ENCODE results near the gene MROH2A. TPM values are rescaled to one million over a fixed set of nuclear protein-coding genes. Genes with fewer than 3 reads are reported as not detected.

Gene MROH2A
- total RNA-seq, 1 donor from 2014 or later: not detected

DNA sequence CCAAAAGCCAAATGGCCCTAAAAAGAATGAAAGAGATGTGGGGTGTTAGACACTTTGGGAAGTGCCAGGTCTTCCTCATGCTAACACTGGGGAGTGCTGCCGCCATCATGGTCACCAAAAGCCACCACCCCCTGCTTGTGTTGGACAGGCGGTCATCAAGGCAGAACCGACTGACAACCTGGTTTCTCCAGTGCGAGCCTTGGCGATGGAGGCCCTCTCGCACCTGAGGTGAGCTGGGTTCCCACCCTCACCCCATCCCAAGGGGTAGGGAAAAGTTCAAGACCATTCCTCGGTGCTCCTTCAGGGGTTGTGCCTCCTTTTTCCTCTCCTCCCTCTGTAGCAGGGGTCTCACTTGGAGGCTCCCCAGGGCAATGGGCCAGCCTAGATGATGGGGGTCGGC, 33.6 kb downstream of the MROH2A start:
- Histone ChIP-seq H3K9me3 (no peaks in the 10 kb centered on the region), H3K4me1 (no peaks in the 10 kb centered on the region), H3K27me3 (no peaks in the 10 kb centered on the region), H3K36me3 (no peaks in the 10 kb centered on the region), H3K4me3 (no peak overlapping the region), H3K27ac (no peak overlapping the region)
- TF ChIP-seq POLR2AphosphoS5 (IDR thresholded peaks at IDR 0.05; ENCODE audit: insufficient read depth in 1 of 2, low read depth in 1 of 2): no peak
- no peak for TF ChIP-seq POLR2A (IDR thresholded peaks at IDR 0.05)
- TF ChIP-seq, protein P1, sequence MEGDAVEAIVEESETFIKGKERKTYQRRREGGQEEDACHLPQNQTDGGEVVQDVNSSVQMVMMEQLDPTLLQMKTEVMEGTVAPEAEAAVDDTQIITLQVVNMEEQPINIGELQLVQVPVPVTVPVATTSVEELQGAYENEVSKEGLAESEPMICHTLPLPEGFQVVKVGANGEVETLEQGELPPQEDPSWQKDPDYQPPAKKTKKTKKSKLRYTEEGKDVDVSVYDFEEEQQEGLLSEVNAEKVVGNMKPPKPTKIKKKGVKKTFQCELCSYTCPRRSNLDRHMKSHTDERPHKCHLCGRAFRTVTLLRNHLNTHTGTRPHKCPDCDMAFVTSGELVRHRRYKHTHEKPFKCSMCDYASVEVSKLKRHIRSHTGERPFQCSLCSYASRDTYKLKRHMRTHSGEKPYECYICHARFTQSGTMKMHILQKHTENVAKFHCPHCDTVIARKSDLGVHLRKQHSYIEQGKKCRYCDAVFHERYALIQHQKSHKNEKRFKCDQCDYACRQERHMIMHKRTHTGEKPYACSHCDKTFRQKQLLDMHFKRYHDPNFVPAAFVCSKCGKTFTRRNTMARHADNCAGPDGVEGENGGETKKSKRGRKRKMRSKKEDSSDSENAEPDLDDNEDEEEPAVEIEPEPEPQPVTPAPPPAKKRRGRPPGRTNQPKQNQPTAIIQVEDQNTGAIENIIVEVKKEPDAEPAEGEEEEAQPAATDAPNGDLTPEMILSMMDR (IDR thresholded peaks at IDR 0.05): no peak
- intact Hi-C loops (cut with DNase I): no loop called here
- no peak for DNase-seq (ENCODE audit: extremely low spot score in 2 of 2)

DNA sequence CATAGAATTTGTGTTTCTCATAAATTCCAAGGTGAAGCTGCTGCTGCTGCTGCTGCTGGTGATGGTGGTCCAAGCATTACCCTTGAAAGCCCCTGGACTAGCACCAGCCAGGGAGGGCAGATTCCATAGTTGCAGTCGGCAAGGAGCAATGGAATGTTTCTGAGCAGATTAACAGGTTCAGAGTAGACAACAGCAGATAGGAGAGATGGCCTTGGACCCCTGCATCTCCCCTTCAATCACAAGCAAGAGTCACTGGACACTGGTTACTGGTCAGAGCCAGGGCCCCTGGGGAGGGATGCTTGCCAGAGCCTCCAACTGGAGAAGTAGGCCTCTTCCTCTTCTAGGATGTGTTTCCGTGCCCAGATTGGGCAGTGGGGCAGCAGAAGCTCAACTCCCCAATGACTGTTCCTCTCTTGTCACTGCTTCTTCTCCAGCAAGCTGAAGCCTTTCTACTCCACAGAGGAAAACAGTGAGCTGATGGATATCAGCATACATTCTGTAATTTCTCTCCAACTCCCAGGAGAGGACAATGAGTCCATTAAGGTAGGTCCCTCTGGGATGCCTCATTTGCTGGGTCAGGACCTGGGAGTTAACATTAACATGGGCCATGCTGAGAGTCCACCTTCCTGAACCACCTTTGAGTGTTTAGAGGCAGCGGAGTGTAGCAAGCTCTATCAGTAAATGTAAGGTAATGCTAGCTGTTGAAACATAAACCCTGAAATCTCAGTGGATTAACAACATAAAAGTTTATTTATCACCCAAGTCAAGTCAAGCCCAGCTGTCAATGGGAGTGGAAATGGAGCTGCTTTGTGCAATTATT, 35.3 kb downstream of the MROH2A start:
- H3K36me3 ChIP-seq: no peaks in the 10 kb centered on the region
- intact Hi-C loops (cut with DNase I): no loop called here
- no peaks in the 10 kb centered on the region for H3K4me1 ChIP-seq
- TF ChIP-seq POLR2A (IDR thresholded peaks at IDR 0.05) (no peak), POLR2AphosphoS5 (IDR thresholded peaks at IDR 0.05; ENCODE audit: insufficient read depth in 1 of 2, low read depth in 1 of 2) (no peak)
- TF ChIP-seq, protein P1 (IDR thresholded peaks at IDR 0.05): no peak
- H3K27me3 ChIP-seq: no peaks in the 10 kb centered on the region
- no peak overlapping the region for H3K4me3 ChIP-seq
- DNase-seq (ENCODE audit: extremely low spot score in 2 of 2): no peak
- H3K9me3 ChIP-seq: no peaks in the 10 kb centered on the region
- no peak overlapping the region for H3K27ac ChIP-seq

DNA sequence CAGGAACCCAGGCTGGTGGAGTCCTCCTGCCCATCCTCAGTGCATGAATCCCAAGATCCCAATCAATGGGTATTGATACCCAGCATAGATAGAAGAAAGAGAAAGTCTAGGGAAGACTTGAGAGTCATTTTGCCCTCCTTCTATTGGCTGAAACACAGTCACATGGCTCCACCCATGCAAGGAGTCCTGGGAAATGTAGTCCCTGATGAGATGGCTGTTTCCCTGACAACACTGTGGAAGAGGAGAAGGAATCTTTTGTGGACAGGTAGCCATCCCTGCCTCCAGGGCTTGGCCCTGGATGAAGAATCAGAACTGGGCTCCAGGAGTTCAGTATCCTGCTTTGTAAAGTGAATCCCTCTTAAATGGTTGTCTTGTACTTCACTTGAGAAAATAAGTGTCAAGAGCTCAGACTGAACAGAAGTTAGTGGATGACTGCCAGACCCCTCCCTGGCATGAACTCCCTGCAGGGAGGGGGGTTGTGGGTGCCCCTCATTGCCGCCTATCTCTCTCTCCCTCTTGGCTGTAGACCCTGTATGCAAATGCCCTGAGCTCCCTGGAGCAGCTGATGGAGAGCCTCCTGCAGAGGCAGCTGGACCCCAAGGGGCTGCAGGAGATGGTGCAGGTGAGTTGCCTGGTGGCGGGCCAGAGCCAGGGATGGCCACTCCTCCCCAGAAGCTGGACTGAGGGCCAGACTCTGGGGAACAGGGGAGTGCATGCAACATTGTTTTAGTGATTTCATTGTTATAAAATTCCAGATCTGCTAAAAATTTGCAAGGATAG, 36.1 kb downstream of the MROH2A start:
- DNase-seq (ENCODE audit: extremely low spot score in 2 of 2): no peak
- Histone ChIP-seq H3K27ac (no peak overlapping the region), H3K27me3 (no peaks in the 10 kb centered on the region), H3K4me3 (no peak overlapping the region), H3K4me1 (no peaks in the 10 kb centered on the region), H3K9me3 (no peaks in the 10 kb centered on the region), H3K36me3 (no peaks in the 10 kb centered on the region)
- TF ChIP-seq, protein P1 (IDR thresholded peaks at IDR 0.05): no peak
- TF ChIP-seq POLR2A (IDR thresholded peaks at IDR 0.05): no peak
- no peak for TF ChIP-seq POLR2AphosphoS5 (IDR thresholded peaks at IDR 0.05; ENCODE audit: insufficient read depth in 1 of 2, low read depth in 1 of 2)
- intact Hi-C loops (cut with DNase I): no loop called here

DNA sequence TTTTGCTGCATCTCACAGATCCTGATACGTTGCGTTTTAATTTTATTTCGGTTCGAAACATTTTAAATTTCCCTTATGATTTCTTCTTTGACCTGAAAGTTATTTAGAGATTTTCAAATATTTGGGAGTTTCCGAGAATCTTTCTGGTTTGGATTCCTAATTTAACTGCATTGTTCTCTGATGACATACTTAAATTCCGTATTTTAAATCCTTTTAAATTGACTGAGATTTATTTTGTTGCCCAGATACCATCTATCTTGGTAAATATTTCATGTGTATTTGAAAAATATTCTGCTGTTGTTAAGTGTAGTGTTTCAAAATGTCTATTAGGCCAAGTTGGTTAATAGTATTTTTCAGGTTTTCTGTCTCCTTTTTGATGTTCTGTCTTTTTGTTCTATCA, 37.7 kb downstream of the MROH2A start:
- no peaks in the 10 kb centered on the region for H3K36me3 ChIP-seq
- TF ChIP-seq POLR2A (IDR thresholded peaks at IDR 0.05): no peak
- TF ChIP-seq, protein P1 (IDR thresholded peaks at IDR 0.05): no peak
- TF ChIP-seq POLR2AphosphoS5 (IDR thresholded peaks at IDR 0.05; ENCODE audit: insufficient read depth in 1 of 2, low read depth in 1 of 2): no peak
- intact Hi-C loops (cut with DNase I): no loop called here

More for the DNA sequence above, 37.7 kb downstream of the MROH2A start:
- no peaks in the 10 kb centered on the region for H3K4me1 ChIP-seq
- no peak for DNase-seq (ENCODE audit: extremely low spot score in 2 of 2)
- no peak overlapping the region for H3K4me3 ChIP-seq
- no peak overlapping the region for H3K27ac ChIP-seq
- H3K27me3 ChIP-seq: no peaks in the 10 kb centered on the region
- no peaks in the 10 kb centered on the region for H3K9me3 ChIP-seq
